Bronchial epithelial cell (primary cell): ENCODE measurements around the gene GKAP1. TPM values are rescaled to one million over a fixed set of nuclear protein-coding genes. Genes with fewer than 3 reads are reported as not detected.
"Not testable (repeated sequence)": the region's sequence is repeated elsewhere in the genome, so short reads cannot be mapped to it uniquely, and the experiment has no call there.

ENCODE experiments used
- DNase-seq: peaks from one replicate; pipeline ENCODE4 v3.0.0-alpha.2; 2010; ENCODE audit warnings: low read depth
- FAIRE-seq: peaks from 2 replicates; lab custom pipeline; 2011; peaks lifted over from hg19 to GRCh38; lab: Jason Lieb, UNC
- H3K27me3 ChIP-seq: 2 replicates; pipeline ENCODE4 v1.5.1; 2011; ENCODE audit warnings: low read length; ENCODE audit not compliant: control insufficient read depth, insufficient read depth
- H3K36me3 ChIP-seq: 2 replicates; pipeline ENCODE4 v1.5.1; 2011; ENCODE audit warnings: low read length; ENCODE audit not compliant: control insufficient read depth, insufficient read depth
- H3K4me3 ChIP-seq: 2 replicates; pipeline ENCODE4 v1.5.1; 2011; ENCODE audit warnings: mild to moderate bottlenecking, low read depth, low read length, control low read depth
- CTCF ChIP-seq: IDR thresholded peaks from 2 replicates; pipeline ENCODE4 v1.5.1; 2011; ENCODE audit warnings: mild to moderate bottlenecking, moderate library complexity, low read length, control low read depth, inconsistent platforms; ENCODE audit not compliant: insufficient read depth, severe bottlenecking
- total RNA-seq: library from RNA; depleted of rRNA; stranded (reverse); fragments of >200 nt; gene quantifications from 2 replicates; pipeline ENCODE4 v1.2.1, GENCODE V29; 2014

Gene GKAP1
- total RNA-seq, 1 donor from 2014 or later = 0.53 TPM

DNA sequence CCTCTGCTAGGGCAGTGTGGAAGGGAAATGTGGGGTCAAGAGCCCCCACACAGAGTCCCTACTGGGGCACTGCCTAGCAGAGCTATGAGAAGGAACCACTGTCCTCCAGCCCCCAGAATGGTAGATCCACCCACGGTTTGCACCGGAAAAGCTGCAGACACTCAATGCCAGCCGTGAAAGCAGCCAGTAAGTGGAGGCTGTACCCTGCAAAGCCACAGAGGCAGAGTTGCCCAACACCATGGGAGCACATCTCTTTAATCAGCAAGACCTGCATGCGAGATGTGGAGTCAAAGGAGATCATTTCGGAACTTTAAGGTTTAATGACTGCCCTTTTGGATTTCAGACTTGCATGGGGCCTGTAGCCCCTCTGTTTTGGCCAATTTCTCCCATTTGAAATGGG, 52.2 kb downstream of the GKAP1 start:
- FAIRE-seq = no peak
- H3K36me3 ChIP-seq = no peaks in the 10 kb centered on the region
- no peak for TF ChIP-seq CTCF
- H3K4me3 ChIP-seq = no peak overlapping the region
- H3K27me3 ChIP-seq = no peaks in the 10 kb centered on the region
- no peak for DNase-seq

GRCh38 chr9:83754383-83754977, 63.1 kb downstream of the GKAP1 start:
- H3K27me3 ChIP-seq = no peaks in the 10 kb centered on the region
- H3K4me3 ChIP-seq = no peak overlapping the region
- TF ChIP-seq CTCF = no peak
- no peak for FAIRE-seq
- no peak for DNase-seq
- no peaks in the 10 kb centered on the region for H3K36me3 ChIP-seq

GRCh38 chr9:83749706-83750105, 67.9 kb downstream of the GKAP1 start:
- DNase-seq = no peak
- Histone ChIP-seq H3K27me3 (no peaks in the 10 kb centered on the region), H3K4me3 (no peak overlapping the region), H3K36me3 (no peaks in the 10 kb centered on the region)
- TF ChIP-seq CTCF = no peak
- FAIRE-seq = no peak

DNA sequence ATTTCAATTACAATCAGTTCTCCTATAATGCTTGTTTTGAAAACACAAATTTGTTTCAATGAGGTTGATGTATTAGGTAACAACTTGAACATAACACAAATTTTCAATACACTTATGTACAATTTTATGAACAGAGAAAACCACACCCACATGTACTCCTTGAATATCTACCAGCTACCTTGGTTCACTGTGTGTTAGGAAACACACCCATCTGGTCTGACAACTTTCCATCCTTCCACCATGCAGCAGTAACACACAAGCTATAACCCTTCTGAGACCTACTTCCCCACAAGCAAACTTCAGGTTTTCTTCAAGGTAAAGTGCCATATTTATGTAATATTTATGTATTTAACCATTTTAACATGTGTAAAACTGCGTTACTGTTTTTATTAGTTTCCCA, 73.4 kb downstream of the GKAP1 start:
- H3K36me3 ChIP-seq = no peaks in the 10 kb centered on the region
- H3K4me3 ChIP-seq = no peak overlapping the region
- FAIRE-seq (peak; percentile 64), DNase-seq (peak; percentile 22)
- no peak for TF ChIP-seq CTCF
- H3K27me3 ChIP-seq = no peaks in the 10 kb centered on the region

DNA sequence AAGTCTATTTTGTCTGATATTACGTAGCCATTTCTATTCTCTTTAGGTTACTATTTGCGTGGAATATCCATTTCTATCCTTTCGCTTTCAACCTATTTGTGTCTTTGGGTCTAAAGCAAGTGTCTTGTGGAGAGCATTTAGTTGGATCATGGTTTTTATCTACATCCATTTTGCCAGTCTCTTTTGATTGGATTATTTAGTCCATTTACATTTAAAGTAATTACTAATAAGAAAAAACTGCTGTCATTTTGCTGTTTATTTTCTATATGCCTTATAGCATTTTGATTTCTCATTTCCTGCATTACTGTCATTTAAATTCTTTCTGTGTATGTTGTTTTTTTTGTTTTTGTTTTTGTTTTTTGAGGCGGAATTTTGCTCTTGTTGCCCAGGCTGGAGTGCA, 83.8 kb downstream of the GKAP1 start:
- FAIRE-seq = no peak
- Histone ChIP-seq H3K27me3 (no peaks in the 10 kb centered on the region), H3K36me3 (no peaks in the 10 kb centered on the region), H3K4me3 (no peak overlapping the region)
- no peak for TF ChIP-seq CTCF
- no peak for DNase-seq

- DNase-seq, H3K4me3 ChIP-seq, H3K36me3 ChIP-seq, FAIRE-seq, H3K27me3 ChIP-seq: not testable (repeated sequence)
These were observed 88.8 kb downstream of the GKAP1 start for GRCh38 chr9:83728591-83729368.
